Fibroblast of mammary gland (primary cell): ENCODE data around the gene LEPROT.
"Not testable (repeated sequence)": the region's sequence is repeated elsewhere in the genome, so short reads cannot be mapped to it uniquely, and the experiment has no call there.

ENCODE experiments used
- DNase-seq: peaks from one replicate; pipeline ENCODE4 v3.0.0-alpha.2; 2010; ENCODE audit warnings: low read depth
- H3K4me3 ChIP-seq: 2 replicates; pipeline ENCODE4 v1.5.1; 2011; ENCODE audit warnings: low read depth, mild to moderate bottlenecking, low read length, moderate library complexity; ENCODE audit not compliant: control insufficient read depth
- TF ChIP-seq, protein P1 (sequence below): conservative IDR thresholded peaks from 2 replicates; pipeline ENCODE4 v1.5.1; 2011; ENCODE audit warnings: low read depth, low read length, inconsistent platforms; ENCODE audit not compliant: control insufficient read depth, insufficient read depth

Gene LEPROT

GRCh38 chr1:65444128-65444640, 23.7 kb downstream of the LEPROT start:
- TF ChIP-seq, protein P1, sequence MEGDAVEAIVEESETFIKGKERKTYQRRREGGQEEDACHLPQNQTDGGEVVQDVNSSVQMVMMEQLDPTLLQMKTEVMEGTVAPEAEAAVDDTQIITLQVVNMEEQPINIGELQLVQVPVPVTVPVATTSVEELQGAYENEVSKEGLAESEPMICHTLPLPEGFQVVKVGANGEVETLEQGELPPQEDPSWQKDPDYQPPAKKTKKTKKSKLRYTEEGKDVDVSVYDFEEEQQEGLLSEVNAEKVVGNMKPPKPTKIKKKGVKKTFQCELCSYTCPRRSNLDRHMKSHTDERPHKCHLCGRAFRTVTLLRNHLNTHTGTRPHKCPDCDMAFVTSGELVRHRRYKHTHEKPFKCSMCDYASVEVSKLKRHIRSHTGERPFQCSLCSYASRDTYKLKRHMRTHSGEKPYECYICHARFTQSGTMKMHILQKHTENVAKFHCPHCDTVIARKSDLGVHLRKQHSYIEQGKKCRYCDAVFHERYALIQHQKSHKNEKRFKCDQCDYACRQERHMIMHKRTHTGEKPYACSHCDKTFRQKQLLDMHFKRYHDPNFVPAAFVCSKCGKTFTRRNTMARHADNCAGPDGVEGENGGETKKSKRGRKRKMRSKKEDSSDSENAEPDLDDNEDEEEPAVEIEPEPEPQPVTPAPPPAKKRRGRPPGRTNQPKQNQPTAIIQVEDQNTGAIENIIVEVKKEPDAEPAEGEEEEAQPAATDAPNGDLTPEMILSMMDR: no peak
- H3K4me3 ChIP-seq: no peak overlapping the region
- DNase-seq: no peak

DNA sequence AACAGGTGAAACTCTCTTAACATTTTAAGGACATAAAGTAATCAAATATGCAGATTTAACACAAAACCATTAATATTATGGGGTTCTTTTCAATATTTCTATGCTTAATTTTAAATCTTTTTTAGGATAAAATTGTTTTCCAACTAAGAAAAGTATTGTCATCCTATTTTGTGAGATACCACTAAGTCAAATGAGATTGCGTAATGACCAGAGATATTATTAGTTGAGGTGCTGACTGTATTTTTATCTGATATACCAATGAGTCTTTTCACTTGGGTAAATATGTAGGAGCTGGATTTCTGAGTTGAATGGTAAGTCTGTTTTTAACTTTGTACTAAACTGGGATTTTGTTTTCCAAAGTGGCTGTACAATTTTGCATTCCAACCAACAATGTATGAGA, 25.4 kb downstream of the LEPROT start:
- H3K4me3 ChIP-seq: no peak overlapping the region
- no peak for DNase-seq
- TF ChIP-seq, protein P1: no peak

GRCh38 chr1:65449214-65449823, 28.9 kb downstream of the LEPROT start:
- TF ChIP-seq, protein P1: no peak
- no peak for DNase-seq
- H3K4me3 ChIP-seq: no peak overlapping the region

- not testable (repeated sequence) for DNase-seq, H3K4me3 ChIP-seq
These were observed 35.2 kb downstream of the LEPROT start for GRCh38 chr1:65455678-65456077.

DNA sequence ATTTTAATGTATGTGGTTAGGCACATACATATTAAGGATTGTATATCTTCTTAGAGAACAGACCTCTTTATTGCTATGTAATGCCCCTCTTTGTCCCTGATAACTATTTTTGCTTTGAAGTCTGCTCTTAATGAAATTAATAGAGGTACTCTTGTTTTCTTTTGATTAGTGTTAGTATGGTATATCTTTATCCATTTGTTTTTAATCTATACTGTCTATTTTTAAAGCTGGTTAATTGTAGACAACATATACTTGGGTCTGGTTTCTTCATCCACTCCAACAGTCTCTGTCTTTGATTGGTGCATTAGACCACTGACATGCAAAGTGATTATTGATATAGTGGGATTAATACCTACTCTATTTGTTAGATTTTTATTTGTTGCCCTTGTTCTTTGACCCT, 36.0 kb downstream of the LEPROT start:
- H3K4me3 ChIP-seq: no peak overlapping the region
- TF ChIP-seq, protein P1: no peak
- no peak for DNase-seq

- DNase-seq: no peak
- TF ChIP-seq, protein P1: no peak
- no peak overlapping the region for H3K4me3 ChIP-seq
These were observed 37.4 kb downstream of the LEPROT start for GRCh38 chr1:65457868-65458267.

- DNase-seq: peak; percentile 54
- TF ChIP-seq, protein P1: no peak
- no peak overlapping the region for H3K4me3 ChIP-seq
These were observed 38.4 kb downstream of the LEPROT start for GRCh38 chr1:65458730-65459396.
